H9 (cell line): ENCODE data around the gene DISC1. TPM values are rescaled to one million over a fixed set of nuclear protein-coding genes. Genes with fewer than 3 reads are reported as not detected.

Source experiments
- DNase-seq: peaks from one replicate; pipeline ENCODE4 v3.0.0-alpha.2; 2017
- H2AFZ ChIP-seq: one replicate; pipeline ENCODE4 v1.6.1; 2013; ENCODE audit warnings: mild to moderate bottlenecking, low read length, control low read depth, moderate library complexity
- H2AK5ac ChIP-seq: 2 replicates; pipeline ENCODE4 v1.6.1; 2013; ENCODE audit warnings: low read length, control low read depth, mixed read lengths; ENCODE audit not compliant: insufficient read length
- H2BK120ac ChIP-seq: one replicate; pipeline ENCODE4 v1.6.1; 2013; ENCODE audit warnings: low read depth, mild to moderate bottlenecking, low read length, control low read depth, inconsistent platforms; ENCODE audit not compliant: poor library complexity, severe bottlenecking
- H2BK12ac ChIP-seq: 2 replicates; pipeline ENCODE4 v1.6.1; 2013; ENCODE audit warnings: low read length, control low read depth, mixed read lengths, low read depth; ENCODE audit not compliant: insufficient read length
- H2BK15ac ChIP-seq: 2 replicates; pipeline ENCODE4 v1.6.1; 2013; ENCODE audit warnings: low read depth, low read length, control low read depth
- H2BK20ac ChIP-seq: one replicate; pipeline ENCODE4 v1.6.1; 2013; ENCODE audit warnings: low read depth, mild to moderate bottlenecking, low read length, control low read depth, inconsistent platforms; ENCODE audit not compliant: poor library complexity, severe bottlenecking
- H2BK5ac ChIP-seq: 2 replicates; pipeline ENCODE4 v1.6.1; 2013; ENCODE audit warnings: low read length, control low read depth, mixed read lengths; ENCODE audit not compliant: insufficient read length
- H3K14ac ChIP-seq: 2 replicates; pipeline ENCODE4 v1.6.1; 2013; ENCODE audit warnings: low read length, control low read depth; ENCODE audit not compliant: insufficient read depth
- H3K18ac ChIP-seq: 2 replicates; pipeline ENCODE4 v1.6.1; 2013; ENCODE audit warnings: low read depth, mild to moderate bottlenecking, mixed read lengths, low read length, control low read depth; ENCODE audit not compliant: insufficient read length
- H3K23ac ChIP-seq: 2 replicates; pipeline ENCODE4 v1.6.1; 2013; ENCODE audit warnings: low read length, control low read depth, mixed read lengths, low read depth; ENCODE audit not compliant: insufficient read length
- H3K23me2 ChIP-seq: 2 replicates; pipeline ENCODE4 v1.6.1; 2013; ENCODE audit warnings: low read depth, mild to moderate bottlenecking, mixed read lengths, low read length, control low read depth; ENCODE audit not compliant: insufficient read length, poor library complexity, severe bottlenecking
- H3K27ac ChIP-seq: 2 replicates; pipeline ENCODE4 v1.5.1; 2013; ENCODE audit warnings: low read length, control low read depth, mixed read lengths, low read depth; ENCODE audit not compliant: insufficient read length
- H3K27me3 ChIP-seq: 2 replicates; pipeline ENCODE4 v1.6.1; 2013; ENCODE audit warnings: low read length, control low read depth, inconsistent platforms; ENCODE audit not compliant: insufficient read depth
- H3K4ac ChIP-seq: 2 replicates; pipeline ENCODE4 v1.6.1; 2013; ENCODE audit warnings: low read depth, mild to moderate bottlenecking, control low read depth, inconsistent platforms, low read length, moderate library complexity
- H3K4me1 ChIP-seq: 2 replicates; pipeline ENCODE4 v1.6.1; 2013; ENCODE audit warnings: low read length, control low read depth, inconsistent platforms; ENCODE audit not compliant: insufficient read depth
- H3K4me2 ChIP-seq: 2 replicates; pipeline ENCODE4 v1.6.1; 2013; ENCODE audit warnings: low read length, control low read depth, mixed read lengths; ENCODE audit not compliant: insufficient read length, insufficient read depth
- H3K56ac ChIP-seq: 2 replicates; pipeline ENCODE4 v1.6.1; 2013; ENCODE audit warnings: low read depth, mild to moderate bottlenecking, mixed read lengths, low read length, control low read depth; ENCODE audit not compliant: insufficient read length
- H3K79me1 ChIP-seq: 2 replicates; pipeline ENCODE4 v1.6.1; 2013; ENCODE audit warnings: low read depth, mild to moderate bottlenecking, moderate library complexity, low read length, control low read depth, inconsistent platforms; ENCODE audit not compliant: insufficient read depth, poor library complexity, severe bottlenecking
- H3K79me2 ChIP-seq: 2 replicates; pipeline ENCODE4 v1.6.1; 2013; ENCODE audit warnings: low read length, control low read depth, inconsistent platforms; ENCODE audit not compliant: insufficient read depth
- H3K9ac ChIP-seq: 2 replicates; pipeline ENCODE4 v1.6.1; 2013; ENCODE audit warnings: low read length, control low read depth, mixed read lengths; ENCODE audit not compliant: insufficient read length; ENCODE audit errors: extremely low read depth
- H3K9me3 ChIP-seq: one replicate; pipeline ENCODE4 v1.6.1; 2013; ENCODE audit warnings: low read depth, low read length, inconsistent platforms; ENCODE audit not compliant: control insufficient read depth
- H3T11ph ChIP-seq: one replicate; pipeline ENCODE4 v1.6.1; 2013; ENCODE audit warnings: mild to moderate bottlenecking, low read length, control low read depth, inconsistent platforms
- H4K20me1 ChIP-seq: one replicate; pipeline ENCODE4 v1.6.1; 2013; ENCODE audit not compliant: control insufficient read depth, insufficient read length, insufficient read depth
- H4K5ac ChIP-seq: 2 replicates; pipeline ENCODE4 v1.6.1; 2013; ENCODE audit warnings: low read depth, mild to moderate bottlenecking, mixed read lengths, low read length, control low read depth; ENCODE audit not compliant: insufficient read length
- H4K8ac ChIP-seq: replicated peaks from 2 replicates; pipeline ENCODE4 v1.6.1; 2013; ENCODE audit warnings: low read length, control low read depth, mixed read lengths, low read depth; ENCODE audit not compliant: insufficient read length
- H4K91ac ChIP-seq: 2 replicates; pipeline ENCODE4 v1.6.1; 2013; ENCODE audit warnings: low read depth, mild to moderate bottlenecking, moderate library complexity, mixed read lengths, low read length, control low read depth; ENCODE audit not compliant: insufficient read length
- H3K27ac Mint-ChIP-seq, 3 experiments: 2 replicates in 2 of 3; 3 replicates in 1 of 3; pipeline ENCODE4 v1.8.0; 2020 to 2021; ENCODE audit warnings: mixed read lengths in 3 of 3, mild to moderate bottlenecking in 1 of 3, moderate library complexity in 1 of 3
- H3K27me3 Mint-ChIP-seq: 2 replicates; pipeline ENCODE4 v1.8.0; 2021; ENCODE audit warnings: low read depth, mild to moderate bottlenecking, moderate library complexity, mixed read lengths
- H3K36me3 Mint-ChIP-seq, 3 experiments: 2 replicates in 2 of 3; 3 replicates in 1 of 3; pipeline ENCODE4 v1.8.0; 2020 to 2021; ENCODE audit warnings: low read depth in 3 of 3, mixed read lengths in 3 of 3; ENCODE audit not compliant: insufficient read depth in 1 of 3
- H3K4me1 Mint-ChIP-seq, 2 experiments: 2 replicates each; pipeline ENCODE4 v1.8.0; 2020; ENCODE audit warnings: mixed read lengths in 2 of 2
- H3K4me3 Mint-ChIP-seq, 2 experiments: 2 replicates in 1 of 2; 3 replicates in 1 of 2; pipeline ENCODE4 v1.8.0; 2020 to 2021; ENCODE audit warnings: mild to moderate bottlenecking in 2 of 2, mixed read lengths in 2 of 2, moderate library complexity in 1 of 2
- H3K9me3 Mint-ChIP-seq, 2 experiments: 2 replicates in 1 of 2; 3 replicates in 1 of 2; pipeline ENCODE4 v1.8.0; 2020; ENCODE audit warnings: mild to moderate bottlenecking in 2 of 2, mixed read lengths in 2 of 2, moderate library complexity in 1 of 2
- WGBS: extraction: QIAGEN DNeasy Blood & Tissue Kit; methylation state at CpG from one replicate; pipeline ENCODE4 v1.1.7; 2013; ENCODE audit warnings: missing lambda C conversion rate, low lambda C conversion rate, mixed read lengths; ENCODE audit not compliant: insufficient read length; ENCODE audit errors: extremely low coverage; 5-methylcytosine and 5-hydroxymethylcytosine counted together
- total RNA-seq: library from RNA; stranded (reverse); gene quantifications from 2 replicates; pipeline ENCODE4 v1.2.1, GENCODE V29; 2021
- TF ChIP-seq, protein P1 (sequence below): fragments of 200-600 bp; sonication (generic); conservative IDR thresholded peaks from 3 replicates; pipeline ENCODE4 v1.8.0; 2021; ENCODE audit warnings: antibody characterized with exemption, mild to moderate bottlenecking

DISC1 gene
- total RNA-seq, 1 experiment from 2014 or later: 2.5 TPM

- H2BK120ac ChIP-seq: no peak overlapping the region
- H3K23ac ChIP-seq: no peak overlapping the region
- H2BK15ac ChIP-seq: no peak overlapping the region
- no peaks in the 10 kb centered on the region for H3K4me1 ChIP-seq
- Mint-ChIP-seq H3K4me1 (no peaks in the 10 kb centered on the region), H3K27ac (no peak overlapping the region), H3K27me3 (peaks cover 17% of the 10 kb centered on the region), H3K36me3 (no peaks in the 10 kb centered on the region; a peak in 1 of 7 replicates), H3K4me3 (no peak overlapping the region), H3K9me3 (peaks cover 0 to 3% of the 10 kb centered on the region in 2 experiments; a peak in 2 of 5 replicates)
- H2AFZ ChIP-seq: no peak overlapping the region
- TF ChIP-seq, protein P1, sequence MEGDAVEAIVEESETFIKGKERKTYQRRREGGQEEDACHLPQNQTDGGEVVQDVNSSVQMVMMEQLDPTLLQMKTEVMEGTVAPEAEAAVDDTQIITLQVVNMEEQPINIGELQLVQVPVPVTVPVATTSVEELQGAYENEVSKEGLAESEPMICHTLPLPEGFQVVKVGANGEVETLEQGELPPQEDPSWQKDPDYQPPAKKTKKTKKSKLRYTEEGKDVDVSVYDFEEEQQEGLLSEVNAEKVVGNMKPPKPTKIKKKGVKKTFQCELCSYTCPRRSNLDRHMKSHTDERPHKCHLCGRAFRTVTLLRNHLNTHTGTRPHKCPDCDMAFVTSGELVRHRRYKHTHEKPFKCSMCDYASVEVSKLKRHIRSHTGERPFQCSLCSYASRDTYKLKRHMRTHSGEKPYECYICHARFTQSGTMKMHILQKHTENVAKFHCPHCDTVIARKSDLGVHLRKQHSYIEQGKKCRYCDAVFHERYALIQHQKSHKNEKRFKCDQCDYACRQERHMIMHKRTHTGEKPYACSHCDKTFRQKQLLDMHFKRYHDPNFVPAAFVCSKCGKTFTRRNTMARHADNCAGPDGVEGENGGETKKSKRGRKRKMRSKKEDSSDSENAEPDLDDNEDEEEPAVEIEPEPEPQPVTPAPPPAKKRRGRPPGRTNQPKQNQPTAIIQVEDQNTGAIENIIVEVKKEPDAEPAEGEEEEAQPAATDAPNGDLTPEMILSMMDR: no peak
- H4K8ac ChIP-seq: no peak overlapping the region
- no peaks in the 10 kb centered on the region for H3K79me1 ChIP-seq
- no peaks in the 10 kb centered on the region for H3K9me3 ChIP-seq
- H3K27ac ChIP-seq: no peak overlapping the region
- H2BK20ac ChIP-seq: no peak overlapping the region
- H2BK12ac ChIP-seq: no peak overlapping the region
- H2AK5ac ChIP-seq: no peak overlapping the region
- H3K56ac ChIP-seq: no peak overlapping the region
- H4K91ac ChIP-seq: no peak overlapping the region
- no peak overlapping the region for H3K14ac ChIP-seq
- no peak overlapping the region for H4K5ac ChIP-seq
- H3K9ac ChIP-seq: no peak overlapping the region
- WGBS: no CpG with 5 or more reads among the region's 4 CpGs
- no peak overlapping the region for H2BK5ac ChIP-seq
- H3T11ph ChIP-seq: no peak overlapping the region
- H3K4ac ChIP-seq: no peak overlapping the region
- H4K20me1 ChIP-seq: no peaks in the 10 kb centered on the region
- H3K4me2 ChIP-seq: no peak overlapping the region
- no peaks in the 10 kb centered on the region for H3K27me3 ChIP-seq
- no peaks in the 10 kb centered on the region for H3K23me2 ChIP-seq
- H3K18ac ChIP-seq: no peak overlapping the region
- no peaks in the 10 kb centered on the region for H3K79me2 ChIP-seq
- no peak for DNase-seq
Measured at GRCh38 chr1:231743966-231744365, 117.4 kb downstream of the DISC1 start.
